ENCODE results near the gene PTBP3.

- TF ChIP-seq POLR2A (IDR thresholded peaks at IDR 0.05) (no peak), CTCF (IDR thresholded peaks at IDR 0.05 in 4 of 5, conservative IDR thresholded peaks at IDR 0.05 in 1 of 5) (no peak)
These were observed 65.0 kb downstream of the PTBP3 start for GRCh38 chr9:112268413-112268812.

Measured in gastrocnemius medialis (tissue), 4 donors.